Femur (tissue), 1 donor: Measurements from ENCODE around the gene CAMKK1.
"Not testable (repeated sequence)": the region's sequence is repeated elsewhere in the genome, so short reads cannot be mapped to it uniquely, and the experiment has no call there.

ENCODE experiments used
- DNase-seq: peaks from one replicate; pipeline ENCODE4 v3.0.0-alpha.2; 2017

CAMKK1 gene

DNA sequence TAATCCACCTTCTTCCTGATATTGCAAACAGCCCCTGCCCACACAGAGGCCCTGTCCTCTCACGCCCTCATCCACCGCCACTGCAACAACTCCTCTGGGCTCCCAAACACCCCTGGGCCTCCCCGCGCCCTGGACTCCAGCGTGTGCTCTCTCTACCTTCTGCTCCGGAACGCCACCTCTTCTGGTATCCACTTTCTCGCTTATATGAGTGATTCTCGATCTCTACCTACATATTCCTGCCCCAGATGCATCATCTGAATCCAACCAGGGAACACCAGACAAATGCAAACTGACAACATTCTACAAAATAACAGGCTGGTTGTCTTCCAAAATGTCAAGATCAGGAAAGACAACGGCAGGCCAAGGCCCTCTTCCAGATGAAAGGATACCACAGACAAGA, 19.0 kb downstream of the CAMKK1 start:
- no peak for DNase-seq

DNA sequence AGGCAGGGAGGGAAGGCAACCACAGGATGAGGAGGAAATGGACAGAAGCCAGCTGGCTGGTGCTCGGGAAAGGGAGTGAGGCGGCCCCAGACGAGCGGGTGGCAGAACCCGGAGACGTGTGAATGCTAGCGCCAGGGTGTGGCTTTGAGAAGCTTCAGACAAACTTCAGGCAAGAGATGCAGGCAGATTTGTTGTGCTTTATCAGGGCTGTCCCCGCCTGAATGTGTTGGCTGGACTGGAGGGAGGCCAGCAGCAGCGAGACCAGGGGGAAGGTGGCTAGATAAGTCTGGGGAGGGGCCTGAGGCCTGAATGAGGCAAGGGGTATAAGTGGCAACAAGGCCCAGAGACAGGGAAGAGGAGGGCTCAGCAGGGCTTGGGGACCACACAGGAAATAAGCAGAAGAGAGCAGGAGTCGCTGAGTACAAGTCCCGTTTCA, 22.0 kb downstream of the CAMKK1 start:
- no peak for DNase-seq

DNA sequence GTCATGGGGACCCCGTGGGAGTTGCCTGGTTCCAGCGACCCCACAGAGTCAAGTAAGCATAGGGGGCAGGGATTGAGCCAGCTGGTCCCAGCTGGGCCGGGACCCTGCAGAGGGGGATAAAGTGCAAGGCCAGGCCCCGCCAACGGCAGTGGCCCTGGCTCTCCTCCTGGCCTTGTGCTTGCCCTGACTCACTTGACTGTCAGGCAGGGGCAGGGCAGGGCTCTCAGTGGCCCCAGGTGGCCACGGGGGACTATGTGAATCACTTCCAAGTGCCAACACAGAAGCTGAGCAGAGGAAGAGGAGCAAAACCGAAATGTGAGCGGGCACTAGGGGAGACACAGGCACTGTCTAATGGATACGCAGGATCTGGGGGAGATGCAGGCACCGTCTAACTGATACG, 25.2 kb downstream of the CAMKK1 start:
- DNase-seq: no peak

DNA sequence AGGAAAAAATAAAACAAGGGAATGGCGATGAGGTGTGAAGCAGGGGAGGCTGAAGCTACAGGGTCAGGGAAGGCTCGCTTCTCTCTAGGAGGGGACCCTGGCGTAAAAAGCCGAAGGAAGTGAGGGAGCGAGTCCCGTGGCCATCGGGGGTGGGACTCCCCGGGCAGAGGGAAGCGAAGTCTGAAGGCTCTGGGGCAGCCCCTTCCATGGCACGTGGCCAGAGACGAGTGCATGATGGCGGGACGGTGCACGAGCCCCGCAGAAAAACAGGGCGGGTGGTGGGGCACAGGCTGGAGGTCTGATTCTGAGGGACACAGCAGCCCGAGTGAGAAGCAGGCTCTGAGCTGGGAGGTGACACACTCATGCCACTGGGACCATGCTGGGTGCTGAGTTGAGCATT, 25.7 kb downstream of the CAMKK1 start:
- no peak for DNase-seq

DNA sequence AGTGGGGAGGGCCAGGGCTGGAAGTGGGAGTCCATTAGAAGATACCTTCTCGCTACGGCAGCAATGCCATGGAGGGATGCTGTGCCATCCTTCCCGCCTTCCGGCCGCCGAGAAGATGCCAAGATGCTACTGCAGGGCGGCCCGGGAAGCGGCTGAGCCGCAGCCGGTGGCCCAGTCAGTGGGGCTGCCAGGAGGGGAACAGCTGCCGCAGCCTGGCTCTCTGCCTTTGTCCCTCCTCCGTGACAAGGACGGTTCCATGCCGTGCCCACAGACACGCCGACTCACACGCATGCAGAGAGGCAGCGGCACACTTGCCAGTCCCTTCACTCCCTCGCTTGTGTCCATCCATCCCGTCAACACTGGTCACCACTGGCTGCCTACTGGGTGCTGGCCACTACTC, 26.6 kb downstream of the CAMKK1 start:
- peak; percentile 64 for DNase-seq

DNA sequence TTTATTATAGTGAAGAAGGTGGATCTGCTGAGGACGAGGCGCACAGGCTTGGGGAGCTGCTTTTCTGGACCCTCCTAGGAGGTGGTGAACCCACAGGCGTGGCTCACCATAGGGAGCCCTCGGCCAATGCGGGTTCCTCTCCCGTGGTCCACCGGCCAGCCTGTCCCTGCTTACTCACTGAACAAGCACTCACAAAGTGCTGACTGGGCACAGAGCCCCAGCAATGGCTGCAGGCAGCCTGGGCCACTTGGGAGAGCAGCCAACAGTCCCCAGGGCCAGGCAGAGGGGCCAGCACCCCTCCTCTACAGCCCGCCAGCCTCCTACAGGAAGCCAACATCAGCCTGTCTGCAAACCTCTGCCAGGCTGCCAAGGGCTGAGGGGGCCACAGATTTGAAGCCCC, 27.7 kb downstream of the CAMKK1 start:
- no peak for DNase-seq

DNA sequence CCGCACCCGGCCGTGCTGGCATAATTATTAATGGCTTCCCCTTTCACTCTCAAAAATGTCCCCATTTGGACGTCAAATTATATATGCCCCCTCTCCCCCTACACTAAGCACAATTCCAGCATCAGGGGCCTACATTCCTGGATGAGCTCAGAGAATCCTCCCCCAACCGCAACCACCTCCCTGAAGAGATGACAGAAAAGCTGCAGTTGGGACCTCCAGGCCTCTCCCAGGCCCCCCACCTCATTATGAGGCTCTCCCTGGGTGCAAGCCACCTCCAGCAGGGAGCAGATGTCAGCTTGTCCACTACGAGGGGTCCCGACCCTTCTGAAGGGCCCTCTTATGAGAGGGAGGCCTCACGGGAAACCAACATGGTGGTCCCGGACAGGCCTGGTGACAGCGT, 28.3 kb downstream of the CAMKK1 start:
- no peak for DNase-seq

DNA sequence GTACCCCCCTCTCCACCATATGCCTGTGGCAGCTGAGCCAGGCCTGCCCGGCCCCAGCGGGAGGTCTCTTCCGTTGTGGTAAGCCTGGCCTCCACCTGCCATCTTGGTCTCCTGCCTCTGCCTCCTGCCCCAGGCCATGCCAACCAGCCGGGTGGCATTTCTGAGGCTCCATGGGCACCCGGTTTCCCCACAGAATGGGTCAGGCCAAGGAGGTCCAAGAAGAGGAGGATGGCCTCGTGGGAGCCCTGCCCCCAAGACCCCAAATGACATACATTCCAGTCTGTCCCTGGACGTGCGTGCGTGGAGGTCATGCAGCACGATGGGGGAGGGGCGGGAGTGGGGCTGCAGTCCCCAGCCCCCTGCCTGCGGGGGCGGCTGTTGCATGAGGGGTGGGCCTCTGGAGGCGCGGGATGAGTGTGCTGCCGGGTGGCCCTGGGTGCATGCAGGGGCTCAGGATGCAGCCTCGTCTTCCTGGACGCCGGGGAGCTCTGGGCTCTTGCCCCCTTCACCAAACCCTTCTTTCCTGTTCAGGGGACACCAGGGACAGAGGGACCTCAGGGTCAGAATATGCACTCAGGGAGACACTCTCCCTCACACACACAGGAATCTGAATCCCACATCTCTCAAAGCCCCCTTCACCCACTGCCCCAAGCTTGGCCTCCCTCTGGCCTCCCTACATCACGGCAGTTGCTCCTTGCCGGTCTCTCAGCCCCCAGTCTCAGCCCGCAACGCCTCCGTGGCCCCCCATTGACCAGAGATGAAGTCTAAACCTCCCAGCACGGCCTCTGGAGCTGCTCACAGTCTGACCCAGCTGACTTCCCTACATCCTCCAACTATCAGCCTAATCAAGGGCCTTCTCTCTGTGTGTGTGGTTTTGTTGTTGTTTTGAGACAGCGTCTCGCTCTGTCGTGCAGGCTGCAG, 30.8 kb downstream of the CAMKK1 start:
- no peak for DNase-seq

DNA sequence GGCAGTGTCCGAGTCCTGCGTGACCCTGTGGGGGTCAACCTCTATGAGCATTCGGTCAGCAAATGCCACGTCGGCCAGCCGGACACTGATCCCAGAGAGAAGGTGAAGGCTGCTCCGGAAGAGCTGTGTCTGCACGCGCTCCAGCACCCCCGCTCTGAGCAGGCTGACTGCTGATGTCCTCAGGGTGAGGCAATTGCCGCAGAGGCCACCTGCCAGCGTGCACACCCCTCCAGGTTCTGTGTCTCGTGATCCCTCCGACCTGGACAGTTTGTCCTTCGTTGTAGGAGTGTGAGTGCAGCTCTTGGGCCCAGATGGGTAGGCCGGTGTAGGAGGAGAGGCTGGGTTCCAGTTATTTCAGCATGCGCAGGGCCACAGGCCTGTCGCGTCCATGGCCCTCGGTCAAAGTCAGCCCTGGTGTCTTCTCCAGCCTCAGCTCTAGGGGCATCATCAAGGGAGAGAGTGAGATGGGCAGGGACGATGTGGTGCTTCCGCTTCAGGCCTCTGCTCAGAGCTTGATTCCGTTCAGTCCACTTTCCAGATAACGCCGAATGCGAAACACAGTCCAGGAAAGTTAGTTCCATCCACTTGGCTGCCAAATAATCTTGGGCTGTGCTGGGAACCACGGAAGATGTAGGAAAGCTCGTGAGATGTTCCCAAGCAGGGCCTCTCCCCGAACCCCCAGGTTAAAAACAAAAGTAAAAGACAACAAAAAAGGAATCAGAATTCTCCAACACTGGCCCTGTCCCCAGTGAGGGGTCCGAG, 31.7 kb downstream of the CAMKK1 start:
- no peak for DNase-seq

DNA sequence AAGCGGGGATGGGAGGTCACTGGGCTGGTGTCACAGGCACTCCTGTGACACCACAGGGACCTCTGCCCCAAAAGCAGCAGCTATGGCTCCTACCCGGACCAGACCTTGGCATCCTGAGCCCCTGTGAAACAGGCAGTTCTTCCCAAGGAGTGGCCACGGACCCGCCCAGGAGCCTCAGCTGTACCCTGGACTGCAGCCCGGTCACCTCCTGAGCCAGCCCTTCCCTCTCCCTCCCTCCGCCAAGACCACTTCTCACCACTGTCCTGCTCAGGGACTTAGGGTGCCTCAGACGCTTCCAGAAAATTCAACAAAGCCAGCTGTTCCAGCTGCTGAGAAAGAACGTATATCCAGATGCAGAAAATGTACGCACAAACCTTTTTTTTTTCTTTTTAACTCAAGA, 32.9 kb downstream of the CAMKK1 start:
- peak; percentile 84 for DNase-seq

DNA sequence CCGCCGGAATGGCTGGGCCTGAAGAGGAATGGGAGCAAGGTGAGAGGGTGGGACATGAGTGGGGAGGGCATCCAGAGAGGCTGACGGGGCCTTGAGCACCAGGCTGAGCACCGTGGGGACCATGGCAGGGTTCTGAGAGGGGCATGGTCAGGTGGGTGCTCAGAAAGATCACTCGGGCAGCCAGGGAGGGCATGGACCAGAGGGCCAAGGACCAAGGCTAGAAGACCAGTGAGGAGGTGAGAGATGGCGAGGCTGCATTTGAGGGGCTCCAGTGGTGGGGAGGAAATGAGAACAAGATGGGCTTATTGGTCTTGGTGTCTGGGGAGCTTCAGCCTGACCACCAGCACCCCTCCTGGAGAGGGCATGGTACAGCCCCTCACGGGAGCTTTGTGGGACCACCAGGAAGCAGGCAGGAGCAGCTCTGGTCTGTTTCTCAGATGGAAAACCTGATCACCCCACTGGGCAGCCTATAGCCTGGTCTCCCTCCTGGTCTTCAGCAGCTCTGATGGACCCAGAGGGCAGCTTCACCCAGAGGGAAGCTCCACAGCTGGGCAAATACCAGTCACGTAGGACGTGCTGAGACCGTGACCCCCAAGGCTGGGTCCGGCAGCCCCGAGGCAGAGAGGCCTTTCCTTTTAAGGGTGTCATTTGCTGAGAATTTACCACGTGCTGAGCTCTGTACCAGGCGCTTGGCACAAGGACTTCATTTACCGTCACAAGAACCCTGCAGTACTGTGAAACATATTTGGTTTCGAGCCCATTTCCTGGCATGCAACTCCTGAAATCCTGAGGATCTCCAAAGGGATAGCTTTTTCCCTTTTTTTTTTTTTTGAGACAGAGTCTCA, 35.4 kb downstream of the CAMKK1 start:
- no peak for DNase-seq

DNA sequence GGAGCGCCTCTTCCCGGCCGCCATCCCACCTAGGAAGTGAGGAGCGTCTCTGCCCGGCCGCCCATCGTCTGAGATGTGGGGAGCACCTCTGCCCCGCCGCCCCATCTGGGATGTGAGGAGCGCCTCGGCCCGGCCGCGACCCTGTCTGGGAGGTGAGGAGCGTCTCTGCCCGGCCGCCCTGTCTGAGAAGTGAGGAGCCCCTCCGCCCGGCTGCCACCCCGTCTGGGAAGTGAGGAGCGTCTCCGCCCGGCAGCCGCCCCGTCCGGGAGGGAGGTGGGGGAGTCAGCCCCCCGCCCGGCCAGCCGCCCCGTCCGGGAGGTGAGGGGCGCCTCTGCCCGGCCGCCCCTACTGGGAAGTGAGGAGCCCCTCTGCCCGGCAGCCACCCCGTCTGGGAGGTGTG, 38.6 kb downstream of the CAMKK1 start:
- DNase-seq: not testable (repeated sequence)

DNA sequence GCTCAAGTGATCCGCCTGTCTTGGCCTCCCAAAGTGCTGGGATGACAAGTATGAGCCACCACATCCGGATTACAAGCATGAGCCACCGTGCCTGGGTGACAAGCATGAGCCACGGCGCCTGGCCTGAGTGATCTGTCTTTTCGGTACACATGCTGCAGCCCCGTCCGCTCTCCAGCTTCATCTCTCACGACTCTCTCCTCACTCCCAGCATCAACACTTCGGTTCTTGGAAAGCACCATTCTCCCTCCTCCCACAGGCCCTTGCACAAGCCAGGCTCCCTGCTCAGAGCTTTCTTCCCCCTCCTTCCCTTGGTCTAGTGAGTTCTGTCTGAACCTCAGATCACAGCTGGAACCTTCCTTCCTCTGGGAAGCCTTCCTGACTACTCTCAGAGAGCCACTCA, 40.3 kb downstream of the CAMKK1 start:
- DNase-seq: no peak

DNA sequence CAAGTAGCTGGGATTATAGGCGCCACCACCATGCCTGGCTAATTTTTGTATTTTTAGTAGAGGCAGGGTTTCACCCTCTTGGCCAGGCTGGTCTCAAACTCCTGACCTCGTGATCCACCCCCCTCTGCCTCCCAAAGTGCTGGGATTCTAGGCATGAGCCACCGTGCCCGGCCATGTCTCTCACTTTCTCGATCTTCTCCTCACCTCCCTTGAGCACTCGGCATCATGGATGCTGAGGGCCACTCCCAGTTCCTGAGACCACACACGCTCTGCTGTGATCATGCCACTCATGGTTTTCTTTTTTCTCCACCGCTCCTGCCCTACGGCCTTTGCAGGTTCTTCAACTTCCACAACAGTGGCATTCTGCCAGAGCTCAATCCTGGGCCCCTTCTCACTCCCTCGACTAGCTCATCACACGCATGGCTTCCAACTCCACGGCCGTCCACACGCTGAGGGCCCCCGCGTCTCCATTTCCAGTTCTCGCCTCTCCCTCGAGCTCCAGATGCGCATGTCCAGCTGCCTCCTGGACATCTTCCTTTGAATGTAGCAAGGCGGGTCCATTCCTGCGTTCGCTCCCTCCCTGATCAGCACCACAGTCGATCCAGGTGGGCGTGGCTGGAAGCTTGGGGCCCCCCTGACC, 41.3 kb downstream of the CAMKK1 start:
- no peak for DNase-seq

DNA sequence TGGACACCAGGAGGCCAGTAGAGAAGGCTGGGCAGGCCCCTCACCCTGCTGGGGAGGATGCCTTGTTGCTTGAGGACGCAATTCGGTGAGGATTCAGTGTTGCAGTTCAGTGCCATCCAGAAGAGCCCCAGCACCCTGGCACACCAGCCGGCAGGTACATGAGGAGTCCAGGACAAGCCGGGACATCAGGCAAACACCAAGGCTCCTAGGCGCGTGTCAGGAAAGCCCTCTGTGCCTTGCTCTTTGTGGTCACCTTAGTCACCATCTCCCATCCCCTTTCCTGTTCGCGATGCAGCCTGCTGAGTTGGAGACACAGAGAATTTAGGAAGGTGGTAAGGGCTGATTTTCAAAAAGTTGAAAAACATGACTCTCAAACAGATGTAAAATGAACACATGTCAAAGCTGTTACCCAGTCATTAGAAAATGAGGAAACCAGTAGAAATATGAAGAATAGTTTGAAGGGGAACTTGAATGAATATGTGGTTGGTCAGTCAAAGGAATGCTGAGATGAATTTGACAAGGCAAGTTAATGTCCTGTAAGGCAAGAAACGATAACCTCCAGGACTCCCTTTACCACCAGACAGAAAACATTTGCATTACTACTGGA, 44.5 kb downstream of the CAMKK1 start:
- no peak for DNase-seq

DNA sequence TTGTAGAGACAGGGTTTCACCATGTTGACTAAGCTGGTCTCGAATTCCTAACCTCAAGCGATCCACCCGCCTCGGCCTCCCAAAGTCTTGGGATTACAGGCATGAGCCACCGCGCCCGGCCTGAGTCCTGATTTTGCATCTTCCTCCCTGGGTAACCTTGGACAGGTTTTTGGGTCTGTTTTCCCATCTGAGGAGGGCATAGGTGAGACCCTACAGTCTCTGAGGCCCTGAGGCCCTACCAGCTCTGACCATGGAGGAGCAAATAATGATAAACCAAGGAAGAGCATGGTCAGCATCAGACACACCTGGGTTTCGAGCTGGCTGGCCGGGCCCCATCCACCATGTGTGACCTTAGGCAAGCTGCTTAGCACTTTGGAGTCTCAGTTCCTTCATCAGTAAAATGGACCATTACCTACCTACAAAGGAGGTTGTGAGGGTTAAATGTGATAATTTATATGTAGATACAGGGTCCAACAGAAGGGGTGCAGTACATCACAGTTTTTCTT, 45.6 kb downstream of the CAMKK1 start:
- DNase-seq: no peak

DNA sequence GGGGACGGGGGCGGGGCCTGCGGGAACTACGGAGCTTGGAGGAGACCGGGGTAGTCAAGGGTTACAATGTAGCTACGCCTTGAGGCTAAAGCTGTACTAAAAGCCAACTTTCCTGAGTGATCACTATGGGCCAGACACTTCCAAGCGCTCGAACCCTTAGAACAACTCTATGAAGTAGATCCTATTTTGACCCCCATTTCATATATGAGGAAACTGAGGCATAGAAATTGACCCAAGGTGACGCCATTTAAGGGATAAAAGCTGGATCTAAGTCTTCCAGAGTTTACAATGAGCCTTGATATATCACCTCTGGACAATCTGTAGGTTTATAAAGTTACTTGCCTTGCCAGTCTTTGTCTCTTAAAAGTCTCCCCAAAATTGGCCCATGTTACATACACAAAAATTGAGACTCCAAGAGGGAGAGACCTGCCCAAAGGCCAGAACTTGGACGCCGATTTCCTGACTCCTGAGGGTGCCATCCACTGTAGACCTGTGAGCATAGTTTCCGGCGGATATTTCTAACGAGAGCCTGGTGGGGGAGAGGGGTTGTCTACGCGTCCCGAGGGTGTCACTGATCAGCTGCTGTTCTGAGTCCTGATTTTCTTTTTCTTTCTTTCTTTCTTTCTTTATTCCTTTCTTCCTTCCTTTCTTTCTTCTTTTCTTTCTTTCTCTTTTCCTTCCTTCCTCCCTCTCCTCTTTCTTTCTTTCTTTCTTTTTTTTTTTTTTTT, 46.3 kb downstream of the CAMKK1 start:
- DNase-seq: no peak

DNA sequence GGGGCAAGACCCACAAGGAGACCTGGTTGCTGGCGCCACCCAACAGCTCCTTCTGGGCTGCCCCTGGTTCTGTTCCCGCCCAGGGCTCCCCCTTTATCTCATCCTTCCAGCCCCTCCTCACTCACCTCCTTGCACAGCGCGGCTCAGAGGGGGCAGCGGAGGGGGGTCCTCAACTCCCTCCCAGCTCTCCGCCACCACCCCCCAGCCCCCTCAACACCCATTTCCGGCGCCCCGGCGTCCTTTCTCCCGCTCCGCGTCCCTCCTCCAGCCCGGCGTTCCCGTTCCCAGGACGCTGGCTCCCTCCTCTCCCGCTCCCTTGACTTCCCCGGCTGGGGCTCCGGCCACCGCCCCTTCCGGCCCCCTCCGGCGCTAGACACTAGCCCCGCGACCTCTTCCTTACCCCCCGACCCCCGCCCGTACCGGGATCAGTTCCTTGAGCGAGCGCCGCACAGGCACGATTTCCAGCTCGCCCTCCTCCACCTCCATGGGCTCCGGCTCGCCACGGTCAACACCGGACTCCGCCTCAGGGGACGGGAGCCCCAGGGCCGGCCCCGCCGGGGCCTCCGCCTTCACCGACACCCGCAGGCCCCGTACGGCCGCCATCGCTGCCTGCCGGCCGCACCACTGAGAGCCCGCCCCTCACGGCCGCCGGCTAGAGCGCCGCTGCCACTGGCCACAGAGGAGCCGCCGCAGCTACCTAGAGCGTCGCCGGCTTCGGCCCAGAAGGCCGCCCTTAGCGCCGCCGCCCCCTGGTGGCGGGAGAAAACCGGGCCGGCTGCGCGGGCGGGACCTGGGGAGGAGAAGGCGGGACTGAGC, 47.0 kb downstream of the CAMKK1 start, which contains the start of gene NCBP3:
NCBP3 (minus strand) TSS at position 626 of the 816 bp plus-strand sequence; CDS start at position 603, 23 bp downstream.
- DNase-seq: peak; percentile 95

DNA sequence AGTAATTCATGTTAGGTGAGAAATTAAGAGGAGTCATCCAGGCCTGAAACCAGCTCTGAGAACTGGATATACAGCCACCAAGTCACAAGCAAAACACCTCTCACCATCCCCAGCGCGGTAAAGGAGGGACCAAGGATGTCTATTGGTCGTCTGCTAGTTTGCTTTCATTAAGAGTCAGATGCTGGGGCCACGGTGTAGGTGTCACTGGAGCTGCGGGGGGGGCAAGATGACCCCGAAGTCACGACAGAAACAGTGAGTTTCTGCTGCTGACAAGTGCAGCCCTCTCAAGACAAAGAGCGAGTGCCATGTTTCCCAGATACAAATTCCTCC, 47.6 kb downstream of the CAMKK1 start:
- DNase-seq: no peak

DNA sequence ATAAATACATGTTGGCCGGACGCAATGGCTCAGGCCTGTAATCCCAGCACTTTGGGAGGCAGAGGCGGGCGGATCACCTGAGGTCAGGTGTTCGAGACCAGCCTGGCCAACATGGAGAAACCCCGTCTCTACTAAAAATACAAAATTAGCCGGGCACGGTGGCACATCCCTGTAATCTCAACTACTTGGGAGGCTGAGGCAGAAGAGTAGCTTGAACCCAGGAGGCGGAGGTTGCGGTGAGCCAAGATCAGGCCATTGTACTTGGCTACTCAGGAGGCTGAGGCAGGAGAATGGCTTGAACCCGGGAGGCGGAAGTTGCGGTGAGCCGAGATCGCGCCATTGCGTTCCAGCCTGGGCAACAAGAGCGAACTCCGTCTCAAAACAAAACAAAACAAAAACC, 48.3 kb downstream of the CAMKK1 start:
- not testable (repeated sequence) for DNase-seq
